A549 (cell line): ENCODE results near the gene CIART. TPM values are rescaled to one million over a fixed set of nuclear protein-coding genes. Genes with fewer than 3 reads are reported as not detected.

Source experiments
- ATAC-seq, 2 experiments: fragments of 200-7000 bp in 1 of 2; fragments of >200 bp in 1 of 2; cut with Nextera tagmentation in 1 of 2; cut with Tn5 transposase in 1 of 2; 3 replicates each; pipeline versions ENCODE4 v1.8.0 to v1.9.1; 2018 to 2020; ENCODE audit warnings: mild to moderate bottlenecking in 1 of 2, moderate library complexity in 1 of 2
- CTCF ChIA-PET: fragments of 300-600 bp; sonication (Branson Sonifier 250); formaldehyde crosslinking; extraction: SDS; loops from one replicate; lab custom pipeline; 2021; ENCODE audit warnings: antibody characterized with exemption, inconsistent platforms; lab: Yijun Ruan, JAX
- POLR2A ChIA-PET: fragments of 350-600 bp; formaldehyde crosslinking; extraction: SDS; loops from one replicate; lab custom pipeline; 2021; ENCODE audit warnings: antibody characterized with exemption, inconsistent platforms; lab: Yijun Ruan, JAX
- DNase-seq, 2 experiments: peaks; one replicate each; pipeline versions ENCODE4 v3.0.0 to v3.0.0-alpha.2; 2011 to 2016; ENCODE audit warnings: low read depth in 1 of 2, low spot score in 1 of 2
- FAIRE-seq: peaks from 2 replicates; lab custom pipeline; 2011; peaks lifted over from hg19 to GRCh38; lab: Jason Lieb, UNC
- H3K27ac ChIP-seq, 2 experiments: fragments of >200 bp; sonication (Bioruptor Twin); formaldehyde crosslinking; 3 replicates each; pipeline ENCODE4 v1.5.1; 2016 to 2017
- H3K4me1 ChIP-seq: fragments of >200 bp; sonication (Bioruptor Twin); formaldehyde crosslinking; 3 replicates; pipeline ENCODE4 v1.6.1; 2016
- H3K4me2 ChIP-seq: fragments of >200 bp; sonication (Bioruptor Twin); formaldehyde crosslinking; 3 replicates; pipeline ENCODE4 v1.6.1; 2016
- H3K4me3 ChIP-seq: fragments of >200 bp; sonication (Bioruptor Twin); formaldehyde crosslinking; 3 replicates; pipeline ENCODE4 v1.5.1; 2016
- H3K9me3 ChIP-seq: fragments of >200 bp; sonication (Bioruptor Twin); formaldehyde crosslinking; 3 replicates; pipeline ENCODE4 v1.6.1; 2016
- CEBPB ChIP-seq, 2 experiments: fragments of >200 bp in 1 of 2; sonication (Bioruptor Twin) in 1 of 2; formaldehyde crosslinking in 1 of 2; IDR thresholded peaks; 2 replicates each; pipeline ENCODE4 v1.6.1; 2012 to 2016
- ELK1 ChIP-seq: fragments of 150-350 bp; IDR thresholded peaks from 2 replicates; pipeline ENCODE4 v1.6.1; 2014; ENCODE audit warnings: low read depth, mild to moderate bottlenecking, low read length
- ESRRA ChIP-seq: fragments of 150-350 bp; IDR thresholded peaks from 2 replicates; pipeline ENCODE4 v1.6.1; 2014; ENCODE audit warnings: mild to moderate bottlenecking, low read length, borderline replicate concordance
- FOSL2 ChIP-seq, 2 experiments: fragments of 450-650 bp in 1 of 2; fragments of >200 bp in 1 of 2; sonication (Bioruptor Twin) in 1 of 2; formaldehyde crosslinking; IDR thresholded peaks; 2 replicates each; pipeline versions ENCODE4 v1.5.0 to v1.6.1; 2016 to 2020; ENCODE audit warnings: mild to moderate bottlenecking in 1 of 2, moderate library complexity in 1 of 2
- GATA3 ChIP-seq: IDR thresholded peaks from 2 replicates; pipeline ENCODE4 v1.6.1; 2012; ENCODE audit warnings: borderline replicate concordance
- HMGXB4 ChIP-seq: fragments of 250-450 bp; sonication (Bioruptor Pico); IDR thresholded peaks from 2 replicates; pipeline ENCODE4 v1.5.0; 2021; ENCODE audit warnings: mild to moderate bottlenecking, moderate library complexity, borderline replicate concordance
- HOXB13 ChIP-seq: fragments of 250-450 bp; sonication (Bioruptor Pico); IDR thresholded peaks from 2 replicates; pipeline ENCODE4 v1.5.0; 2020; ENCODE audit warnings: low read depth, mild to moderate bottlenecking, moderate library complexity
- HOXB5 ChIP-seq: fragments of 250-450 bp; sonication (Bioruptor Pico); IDR thresholded peaks from 2 replicates; pipeline ENCODE4 v1.5.0; 2020; ENCODE audit warnings: mild to moderate bottlenecking, moderate library complexity
- JUN ChIP-seq, 2 experiments: fragments of >200 bp; sonication (Bioruptor Twin); formaldehyde crosslinking; IDR thresholded peaks; 2 replicates in 1 of 2; 3 replicates in 1 of 2; pipeline ENCODE4 v1.6.1; 2016 to 2017
- KDM5A ChIP-seq: fragments of 200-600 bp; sonication (generic); IDR thresholded peaks from 2 replicates; pipeline ENCODE4 v1.6.1; 2016; ENCODE audit warnings: antibody characterized with exemption, mild to moderate bottlenecking
- MAFK ChIP-seq: fragments of 450-650 bp; IDR thresholded peaks from 2 replicates; pipeline ENCODE4 v1.6.1; 2014; ENCODE audit not compliant: partially characterized antibody
- MAX ChIP-seq: IDR thresholded peaks from 2 replicates; pipeline ENCODE4 v1.6.1; 2012
- MYC ChIP-seq: IDR thresholded peaks from 2 replicates; pipeline ENCODE4 v1.6.1; 2012; ENCODE audit warnings: mild to moderate bottlenecking, inconsistent platforms, low read length, improper control_type of control experiment, borderline replicate concordance
- NR3C1 ChIP-seq: fragments of >200 bp; sonication (Bioruptor Twin); formaldehyde crosslinking; IDR thresholded peaks from 3 replicates; pipeline ENCODE4 v1.6.1; 2017
- PHF8 ChIP-seq: fragments of 200-600 bp; sonication (generic); IDR thresholded peaks from 2 replicates; pipeline ENCODE4 v1.6.1; 2016; ENCODE audit warnings: low read depth, mild to moderate bottlenecking, antibody characterized with exemption, moderate library complexity, borderline replicate concordance
- POLR2A ChIP-seq: IDR thresholded peaks from 2 replicates; pipeline ENCODE4 v1.6.1; 2012; ENCODE audit warnings: mild to moderate bottlenecking, low read length
- ZFP36 ChIP-seq: fragments of 450-650 bp; IDR thresholded peaks from 2 replicates; pipeline ENCODE4 v1.6.1; 2014; ENCODE audit warnings: borderline replicate concordance; ENCODE audit not compliant: partially characterized antibody
- WGBS: methylation state at CpG from one replicate; pipeline ENCODE4 v1.1.6; 2017; ENCODE audit errors: missing lambda C conversion rate; 5-methylcytosine and 5-hydroxymethylcytosine counted together
- polyA plus RNA-seq, 4 experiments: library from polyadenylated mRNA; depleted of rRNA in 3 of 4; stranded (reverse); fragments of >200 nt; fragmentation: RNase III in 1 of 4; extraction: RNeasy Plus Mini Kit Qiagen cat#74134 plus additional on column Dnase treatment in 1 of 4; gene quantifications; 2 replicates in 3 of 4; 3 replicates in 1 of 4; pipeline ENCODE4 v1.2.3, GENCODE V29; 2011 to 2017
- TF ChIP-seq, protein P1 (sequence below): IDR thresholded peaks from 2 replicates; pipeline ENCODE4 v1.6.1; 2012; ENCODE audit warnings: low read depth, borderline replicate concordance
- TF ChIP-seq, protein P2 (sequence below): fragments of 250-450 bp; sonication (Bioruptor Pico); IDR thresholded peaks from 2 replicates; pipeline ENCODE4 v1.5.0; 2020; ENCODE audit warnings: low read depth, mild to moderate bottlenecking, moderate library complexity
- TF ChIP-seq, protein P3 (sequence below): fragments of >200 bp; sonication (Bioruptor Twin); formaldehyde crosslinking; IDR thresholded peaks from 3 replicates; pipeline ENCODE4 v1.6.1; 2016

Gene CIART
- polyA plus RNA-seq, 2 of the 4 experiments (the other 2 are of a cell fraction) = 0.48 to 1.3 TPM

- Histone ChIP-seq H3K4me2 (peak within 1 kb of the TSS; percentile 97), H3K27ac (peak within 1 kb of the TSS; percentile 85 to 91), H3K4me3 (peak within 1 kb of the TSS; percentile 86), H3K4me1 (peaks cover 18% of the 10 kb centered on the region), H3K9me3 (no peaks in the 10 kb centered on the region)
- WGBS = 10% methylated on average over 43 of the region's 43 CpGs
- FAIRE-seq (no peak), DNase-seq (peak; percentile 84 to 95), ATAC-seq (peak; percentile 99 to 100)
- TF ChIP-seq HOXB5 (CRISPR knock-in tag) (peak; percentile 72; the same call in 1 of the 2 replicates), JUN (IDR thresholded peaks at IDR 0.05) (peak; percentile 65 to 95; a peak in 3 of 5 replicates), KDM5A (peak; percentile 55; the same call in 1 of the 2 replicates), NR3C1 (no peak), MAFK (peak; percentile 78), GATA3 (0 out of 2 replicates have a peak, but pooled peaks have one; percentile 10), ESRRA (peak; percentile 33; the same call in 1 of the 2 replicates), POLR2A (peak; percentile 88), CEBPB (IDR thresholded peaks at IDR 0.05) (0 out of 4 replicates have a peak, but pooled peaks of 1 of the 2 experiments have one; percentile 33), HOXB13 (CRISPR knock-in tag) (peak; percentile 85), HMGXB4 (CRISPR knock-in tag) (no peak), ZFP36 (no peak), ELK1 (no peak), MYC (peak; percentile 82), FOSL2 (IDR thresholded peaks at IDR 0.05) (no peak), FOSL2 (CRISPR knock-in tag; IDR thresholded peaks at IDR 0.05) (no peak), MAX (peak; percentile 96), PHF8 (peak; percentile 87)
- TF ChIP-seq, protein P1, sequence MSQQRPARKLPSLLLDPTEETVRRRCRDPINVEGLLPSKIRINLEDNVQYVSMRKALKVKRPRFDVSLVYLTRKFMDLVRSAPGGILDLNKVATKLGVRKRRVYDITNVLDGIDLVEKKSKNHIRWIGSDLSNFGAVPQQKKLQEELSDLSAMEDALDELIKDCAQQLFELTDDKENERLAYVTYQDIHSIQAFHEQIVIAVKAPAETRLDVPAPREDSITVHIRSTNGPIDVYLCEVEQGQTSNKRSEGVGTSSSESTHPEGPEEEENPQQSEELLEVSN = peak; percentile 87
- TF ChIP-seq, protein P2, sequence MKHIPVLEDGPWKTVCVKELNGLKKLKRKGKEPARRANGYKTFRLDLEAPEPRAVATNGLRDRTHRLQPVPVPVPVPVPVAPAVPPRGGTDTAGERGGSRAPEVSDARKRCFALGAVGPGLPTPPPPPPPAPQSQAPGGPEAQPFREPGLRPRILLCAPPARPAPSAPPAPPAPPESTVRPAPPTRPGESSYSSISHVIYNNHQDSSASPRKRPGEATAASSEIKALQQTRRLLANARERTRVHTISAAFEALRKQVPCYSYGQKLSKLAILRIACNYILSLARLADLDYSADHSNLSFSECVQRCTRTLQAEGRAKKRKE = 0 out of 2 replicates have a peak, but pooled peaks have one; percentile 47
- TF ChIP-seq, protein P3, sequence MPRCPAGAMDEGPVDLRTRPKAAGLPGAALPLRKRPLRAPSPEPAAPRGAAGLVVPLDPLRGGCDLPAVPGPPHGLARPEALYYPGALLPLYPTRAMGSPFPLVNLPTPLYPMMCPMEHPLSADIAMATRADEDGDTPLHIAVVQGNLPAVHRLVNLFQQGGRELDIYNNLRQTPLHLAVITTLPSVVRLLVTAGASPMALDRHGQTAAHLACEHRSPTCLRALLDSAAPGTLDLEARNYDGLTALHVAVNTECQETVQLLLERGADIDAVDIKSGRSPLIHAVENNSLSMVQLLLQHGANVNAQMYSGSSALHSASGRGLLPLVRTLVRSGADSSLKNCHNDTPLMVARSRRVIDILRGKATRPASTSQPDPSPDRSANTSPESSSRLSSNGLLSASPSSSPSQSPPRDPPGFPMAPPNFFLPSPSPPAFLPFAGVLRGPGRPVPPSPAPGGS = peak; percentile 89
- ChIA-PET CTCF (interaction anchor here (1.2 kb wide), 1 partner anchor 12 kb away, joined by 3 read pairs; the partner anchor contains the start of gene CIART), POLR2A (no interaction called here)
Observed at GRCh38 chr1:150293433-150294253, 11.3 kb downstream of the CIART start, which contains the start of gene MRPS21. Gene MRPS21, plus strand, starts transcription at chr1:150293861. Its CDS starts 506 bp downstream, at chr1:150294367.
